Ishikawa (cell line): ENCODE results near the gene NPAS3.

ENCODE experiments used
- CEBPB ChIP-seq: IDR thresholded peaks from 2 replicates; pipeline ENCODE4 v1.6.1; 2012
- EP300 ChIP-seq: IDR thresholded peaks from 2 replicates; pipeline ENCODE4 v1.6.1; 2012; ENCODE audit warnings: borderline replicate concordance
- FOXM1 ChIP-seq: IDR thresholded peaks from 2 replicates; pipeline ENCODE4 v1.6.1; 2012; ENCODE audit warnings: low read depth, borderline replicate concordance
- RAD21 ChIP-seq: IDR thresholded peaks from 2 replicates; pipeline ENCODE4 v1.6.1; 2012; ENCODE audit warnings: low read depth
- TAF1 ChIP-seq: IDR thresholded peaks from 2 replicates; pipeline ENCODE4 v1.6.1; 2012; ENCODE audit warnings: low read depth, mild to moderate bottlenecking
- TF ChIP-seq, protein P1 (sequence below): IDR thresholded peaks from 2 replicates; pipeline ENCODE4 v1.6.1; 2012
- TF ChIP-seq, protein P2 (sequence below): IDR thresholded peaks from 2 replicates; pipeline ENCODE4 v1.6.1; 2012; ENCODE audit warnings: low read depth, mild to moderate bottlenecking

DNA sequence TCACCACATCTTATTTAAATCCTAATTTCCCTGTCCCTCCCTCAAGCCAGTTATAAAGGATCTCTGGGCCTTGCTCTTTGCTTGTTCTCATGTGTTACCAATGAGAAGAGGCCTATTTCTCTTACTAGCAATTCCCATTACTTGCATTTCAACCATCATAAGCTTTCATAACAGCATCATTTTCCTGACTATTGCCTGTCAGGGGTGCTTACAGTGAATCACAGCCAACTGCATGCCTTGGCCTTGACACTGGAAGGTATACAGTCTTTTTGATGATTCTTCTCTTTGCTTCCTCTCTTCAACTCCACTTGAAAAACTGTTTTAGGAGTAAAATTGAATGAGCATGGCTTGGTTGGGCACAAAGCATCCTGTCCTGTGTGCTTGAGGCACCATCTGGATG, 127.0 kb downstream of the NPAS3 start:
- TF ChIP-seq, protein P1, sequence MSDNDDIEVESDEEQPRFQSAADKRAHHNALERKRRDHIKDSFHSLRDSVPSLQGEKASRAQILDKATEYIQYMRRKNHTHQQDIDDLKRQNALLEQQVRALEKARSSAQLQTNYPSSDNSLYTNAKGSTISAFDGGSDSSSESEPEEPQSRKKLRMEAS, result no peak
- TF ChIP-seq CEBPB (no peak), TAF1 (no peak), RAD21 (no peak), EP300 (no peak), FOXM1 (no peak)
- TF ChIP-seq, protein P2, sequence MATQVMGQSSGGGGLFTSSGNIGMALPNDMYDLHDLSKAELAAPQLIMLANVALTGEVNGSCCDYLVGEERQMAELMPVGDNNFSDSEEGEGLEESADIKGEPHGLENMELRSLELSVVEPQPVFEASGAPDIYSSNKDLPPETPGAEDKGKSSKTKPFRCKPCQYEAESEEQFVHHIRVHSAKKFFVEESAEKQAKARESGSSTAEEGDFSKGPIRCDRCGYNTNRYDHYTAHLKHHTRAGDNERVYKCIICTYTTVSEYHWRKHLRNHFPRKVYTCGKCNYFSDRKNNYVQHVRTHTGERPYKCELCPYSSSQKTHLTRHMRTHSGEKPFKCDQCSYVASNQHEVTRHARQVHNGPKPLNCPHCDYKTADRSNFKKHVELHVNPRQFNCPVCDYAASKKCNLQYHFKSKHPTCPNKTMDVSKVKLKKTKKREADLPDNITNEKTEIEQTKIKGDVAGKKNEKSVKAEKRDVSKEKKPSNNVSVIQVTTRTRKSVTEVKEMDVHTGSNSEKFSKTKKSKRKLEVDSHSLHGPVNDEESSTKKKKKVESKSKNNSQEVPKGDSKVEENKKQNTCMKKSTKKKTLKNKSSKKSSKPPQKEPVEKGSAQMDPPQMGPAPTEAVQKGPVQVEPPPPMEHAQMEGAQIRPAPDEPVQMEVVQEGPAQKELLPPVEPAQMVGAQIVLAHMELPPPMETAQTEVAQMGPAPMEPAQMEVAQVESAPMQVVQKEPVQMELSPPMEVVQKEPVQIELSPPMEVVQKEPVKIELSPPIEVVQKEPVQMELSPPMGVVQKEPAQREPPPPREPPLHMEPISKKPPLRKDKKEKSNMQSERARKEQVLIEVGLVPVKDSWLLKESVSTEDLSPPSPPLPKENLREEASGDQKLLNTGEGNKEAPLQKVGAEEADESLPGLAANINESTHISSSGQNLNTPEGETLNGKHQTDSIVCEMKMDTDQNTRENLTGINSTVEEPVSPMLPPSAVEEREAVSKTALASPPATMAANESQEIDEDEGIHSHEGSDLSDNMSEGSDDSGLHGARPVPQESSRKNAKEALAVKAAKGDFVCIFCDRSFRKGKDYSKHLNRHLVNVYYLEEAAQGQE, result no peak
